ENCODE data around the gene PPM1H.

DNA sequence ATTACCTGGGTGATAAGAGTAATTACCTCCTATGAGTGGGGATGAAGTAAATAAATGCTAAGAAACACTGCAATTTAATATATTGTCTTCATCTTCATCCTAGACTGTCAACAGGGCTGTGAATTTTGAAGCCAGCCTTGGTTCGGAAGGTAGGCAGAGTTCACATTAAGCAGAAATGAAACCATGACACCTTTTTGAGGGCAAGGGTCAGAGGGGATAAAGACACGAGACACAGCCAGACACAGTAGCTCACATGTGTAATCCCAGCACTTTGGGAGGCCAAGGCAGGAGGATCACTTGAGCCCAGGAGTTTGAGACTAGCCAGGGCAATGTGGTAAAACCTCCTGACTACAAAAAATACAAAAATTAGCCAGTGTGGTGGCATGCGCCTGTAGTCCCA lies 243.6 kb downstream of the PPM1H start:
- TF ChIP-seq ZNF366 (tag by site-specific recombination; conservative IDR thresholded peaks at IDR 0.05) = no peak
- TF ChIP-seq, protein P1, sequence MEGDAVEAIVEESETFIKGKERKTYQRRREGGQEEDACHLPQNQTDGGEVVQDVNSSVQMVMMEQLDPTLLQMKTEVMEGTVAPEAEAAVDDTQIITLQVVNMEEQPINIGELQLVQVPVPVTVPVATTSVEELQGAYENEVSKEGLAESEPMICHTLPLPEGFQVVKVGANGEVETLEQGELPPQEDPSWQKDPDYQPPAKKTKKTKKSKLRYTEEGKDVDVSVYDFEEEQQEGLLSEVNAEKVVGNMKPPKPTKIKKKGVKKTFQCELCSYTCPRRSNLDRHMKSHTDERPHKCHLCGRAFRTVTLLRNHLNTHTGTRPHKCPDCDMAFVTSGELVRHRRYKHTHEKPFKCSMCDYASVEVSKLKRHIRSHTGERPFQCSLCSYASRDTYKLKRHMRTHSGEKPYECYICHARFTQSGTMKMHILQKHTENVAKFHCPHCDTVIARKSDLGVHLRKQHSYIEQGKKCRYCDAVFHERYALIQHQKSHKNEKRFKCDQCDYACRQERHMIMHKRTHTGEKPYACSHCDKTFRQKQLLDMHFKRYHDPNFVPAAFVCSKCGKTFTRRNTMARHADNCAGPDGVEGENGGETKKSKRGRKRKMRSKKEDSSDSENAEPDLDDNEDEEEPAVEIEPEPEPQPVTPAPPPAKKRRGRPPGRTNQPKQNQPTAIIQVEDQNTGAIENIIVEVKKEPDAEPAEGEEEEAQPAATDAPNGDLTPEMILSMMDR (tag by site-specific recombination; IDR thresholded peaks at IDR 0.05) = no peak
- TF ChIP-seq ZNF248 (tag by site-specific recombination; IDR thresholded peaks at IDR 0.05) = no peak
- no peak for TF ChIP-seq KLF1 (tag by site-specific recombination; IDR thresholded peaks at IDR 0.05)
- no peak for TF ChIP-seq BCL6B (tag by site-specific recombination; IDR thresholded peaks at IDR 0.05)
